H1 (cell line): ENCODE measurements around the gene GPR21. TPM values are rescaled to one million over a fixed set of nuclear protein-coding genes. Genes with fewer than 3 reads are reported as not detected.

Experiments
- CTCF ChIA-PET: fragments of 300-600 bp; sonication (Branson Sonifier 250); formaldehyde crosslinking; loops from one replicate; lab custom pipeline; 2021; ENCODE audit not compliant: partially characterized antibody; lab: Charles Lee
- POLR2A ChIA-PET: fragments of 300-600 bp; sonication (Branson Sonifier 250); formaldehyde crosslinking; loops from one replicate; lab custom pipeline; 2021; ENCODE audit warnings: inconsistent platforms; ENCODE audit not compliant: partially characterized antibody; lab: Charles Lee
- DNase-seq, 2 experiments: peaks; one replicate each; pipeline versions ENCODE4 v3.0.0 to v3.0.0-alpha.2; 2010 to 2022; ENCODE audit warnings: low spot score in 2 of 2, low read depth in 1 of 2, mixed read lengths in 1 of 2
- FAIRE-seq: peaks from 2 replicates; lab custom pipeline; 2011; peaks lifted over from hg19 to GRCh38; lab: Jason Lieb, UNC
- H2AFZ ChIP-seq: 2 replicates; pipeline ENCODE4 v1.8.1; 2012; ENCODE audit warnings: low read length, inconsistent platforms
- H2AK5ac ChIP-seq: 2 replicates; pipeline ENCODE4 v1.6.1; 2013; ENCODE audit warnings: low read depth, low read length
- H2BK120ac ChIP-seq: replicated peaks from 2 replicates; pipeline ENCODE3; 2013; ENCODE audit warnings: low read depth, low read length, inconsistent platforms
- H2BK12ac ChIP-seq: 2 replicates; pipeline ENCODE4 v1.6.1; 2013; ENCODE audit warnings: low read depth, low read length
- H2BK15ac ChIP-seq: 2 replicates; pipeline ENCODE4 v1.6.1; 2013; ENCODE audit warnings: low read length
- H2BK20ac ChIP-seq: 2 replicates; pipeline ENCODE4 v1.6.1; 2013; ENCODE audit warnings: low read length
- H2BK5ac ChIP-seq: 2 replicates; pipeline ENCODE4 v1.6.1; 2013; ENCODE audit warnings: low read depth, low read length
- H3K14ac ChIP-seq: 2 replicates; pipeline ENCODE4 v1.6.1; 2013; ENCODE audit warnings: inconsistent platforms; ENCODE audit not compliant: insufficient read length
- H3K18ac ChIP-seq: 2 replicates; pipeline ENCODE4 v1.6.1; 2013; ENCODE audit warnings: low read length; ENCODE audit errors: extremely low read depth
- H3K23ac ChIP-seq: 2 replicates; pipeline ENCODE4 v1.6.1; 2013; ENCODE audit warnings: inconsistent platforms; ENCODE audit not compliant: insufficient read length
- H3K23me2 ChIP-seq: 2 replicates; pipeline ENCODE4 v1.6.1; 2013; ENCODE audit warnings: low read depth, low read length
- H3K27ac ChIP-seq: 2 replicates; pipeline ENCODE4 v1.6.1; 2011; ENCODE audit warnings: low read depth, low read length, inconsistent platforms
- H3K27me3 ChIP-seq, 4 experiments: replicated peaks in 1 of 4; 1 replicate in 1 of 4; 2 replicates in 3 of 4; pipeline versions ENCODE4 v1.6.1 to v1.8.1; 2011 to 2013; ENCODE audit warnings: low read length in 3 of 4, mild to moderate bottlenecking in 3 of 4, inconsistent platforms in 2 of 4, mixed read lengths in 2 of 4, moderate library complexity in 1 of 4; ENCODE audit not compliant: control insufficient read depth in 3 of 4, insufficient read depth in 3 of 4; ENCODE audit errors: extremely low read depth in 1 of 4
- H3K36me3 ChIP-seq, 4 experiments: 2 replicates each; pipeline versions ENCODE4 v1.6.1 to v1.8.1; 2011 to 2013; ENCODE audit warnings: mild to moderate bottlenecking in 4 of 4, low read length in 3 of 4, moderate library complexity in 2 of 4, control low read depth in 1 of 4, inconsistent platforms in 1 of 4; ENCODE audit not compliant: insufficient read depth in 4 of 4, control insufficient read depth in 2 of 4
- H3K4ac ChIP-seq: replicated peaks from 2 replicates; pipeline ENCODE3; 2013; ENCODE audit warnings: low read length, low read depth, mixed read lengths, inconsistent platforms; ENCODE audit not compliant: insufficient read length
- H3K4me1 ChIP-seq, 4 experiments: replicated peaks in 1 of 4; 1 replicate in 1 of 4; 2 replicates in 3 of 4; pipeline versions ENCODE4 v1.6.1 to v1.8.1; 2011 to 2013; ENCODE audit warnings: low read length in 3 of 4, inconsistent platforms in 2 of 4, mixed read lengths in 1 of 4; ENCODE audit not compliant: insufficient read depth in 4 of 4, control insufficient read depth in 3 of 4
- H3K4me2 ChIP-seq, 2 experiments: 2 replicates each; pipeline versions ENCODE4 v1.6.1 to v1.8.1; 2011 to 2013; ENCODE audit warnings: low read depth in 2 of 2, low read length in 2 of 2, control low read depth in 1 of 2, inconsistent platforms in 1 of 2, mild to moderate bottlenecking in 1 of 2; ENCODE audit not compliant: insufficient read depth in 1 of 2
- H3K4me3 ChIP-seq, 4 experiments: fragments of 200-600, 300-600 bp in 1 of 4; sonication (generic), shearing (Covaris generic), sonication (Bioruptor Twin) in 1 of 4; 2 replicates each; pipeline versions ENCODE4 v1.5.1 to v1.8.1; 2011 to 2016; ENCODE audit warnings: low read length in 4 of 4, low read depth in 3 of 4, control low read depth in 2 of 4, inconsistent platforms in 2 of 4, mild to moderate bottlenecking in 2 of 4, mixed read lengths in 1 of 4, moderate library complexity in 1 of 4; ENCODE audit not compliant: insufficient read depth in 2 of 4; ENCODE audit errors: extremely low read depth in 1 of 4
- H3K56ac ChIP-seq: replicated peaks from 2 replicates; pipeline ENCODE3; 2013; ENCODE audit warnings: low read depth, mild to moderate bottlenecking, mixed read lengths, low read length, inconsistent platforms; ENCODE audit not compliant: insufficient read length
- H3K79me1 ChIP-seq: 2 replicates; pipeline ENCODE4 v1.6.1; 2013; ENCODE audit warnings: low read depth, low read length, control low read depth
- H3K79me2 ChIP-seq, 2 experiments: 2 replicates each; pipeline versions ENCODE4 v1.6.1 to v1.8.1; 2012 to 2013; ENCODE audit warnings: low read length in 2 of 2, mild to moderate bottlenecking in 2 of 2, inconsistent platforms in 1 of 2; ENCODE audit not compliant: insufficient read depth in 2 of 2, control insufficient read depth in 1 of 2
- H3K9ac ChIP-seq, 4 experiments: replicated peaks in 1 of 4; 1 replicate in 1 of 4; 2 replicates in 3 of 4; pipeline versions ENCODE4 v1.6.1 to v1.8.1; 2011 to 2013; ENCODE audit warnings: low read depth in 3 of 4, low read length in 3 of 4, control low read depth in 2 of 4, mild to moderate bottlenecking in 2 of 4, moderate library complexity in 2 of 4, inconsistent platforms in 1 of 4; ENCODE audit errors: extremely low read depth in 1 of 4
- H3K9me3 ChIP-seq, 2 experiments: 2 replicates each; pipeline versions ENCODE4 v1.6.1 to v1.8.1; 2012 to 2013; ENCODE audit warnings: mild to moderate bottlenecking in 2 of 2, moderate library complexity in 2 of 2, control low read depth in 1 of 2, inconsistent platforms in 1 of 2, low read depth in 1 of 2, low read length in 1 of 2, mixed read lengths in 1 of 2; ENCODE audit not compliant: insufficient read depth in 2 of 2
- H4K20me1 ChIP-seq, 2 experiments: replicated peaks in 1 of 2; 2 replicates each; pipeline versions ENCODE3 to v1.8.1; 2011 to 2013; ENCODE audit warnings: inconsistent platforms in 2 of 2, low read length in 2 of 2, mild to moderate bottlenecking in 1 of 2; ENCODE audit not compliant: insufficient read depth in 2 of 2, control insufficient read depth in 1 of 2
- H4K5ac ChIP-seq: 2 replicates; pipeline ENCODE4 v1.6.1; 2013; ENCODE audit warnings: low read length, low read depth, mixed read lengths, inconsistent platforms; ENCODE audit not compliant: insufficient read length
- H4K8ac ChIP-seq: 2 replicates; pipeline ENCODE4 v1.8.0; 2013; ENCODE audit warnings: mild to moderate bottlenecking, moderate library complexity, low read length, inconsistent platforms; ENCODE audit not compliant: insufficient read depth; ENCODE audit errors: extremely low read depth
- H4K91ac ChIP-seq: replicated peaks from 2 replicates; pipeline ENCODE3; 2013; ENCODE audit warnings: low read length, mixed read lengths, inconsistent platforms; ENCODE audit not compliant: insufficient read length
- CBX8 ChIP-seq: fragments of 300-800, 300-1000 bp; sonication (generic); IDR thresholded peaks from 2 replicates; pipeline ENCODE4 v1.7.1; 2016; ENCODE audit warnings: low read depth, low read length, borderline replicate concordance
- GABPA ChIP-seq: IDR thresholded peaks from 2 replicates; pipeline ENCODE4 v1.6.1; 2011; ENCODE audit warnings: mild to moderate bottlenecking, low read length, moderate library complexity, borderline replicate concordance; ENCODE audit not compliant: insufficient read depth
- RXRA ChIP-seq: IDR thresholded peaks from 2 replicates; pipeline ENCODE4 v1.6.1; 2011; ENCODE audit warnings: low read depth, mild to moderate bottlenecking, low read length, moderate library complexity; ENCODE audit not compliant: insufficient read depth
- SAP30 ChIP-seq: fragments of 300-600 bp; sonication (generic); IDR thresholded peaks from 2 replicates; pipeline ENCODE4 v1.7.1; 2012; ENCODE audit warnings: low read length, moderate library complexity, mild to moderate bottlenecking, inconsistent platforms; ENCODE audit not compliant: insufficient read depth, insufficient replicate concordance
- SP2 ChIP-seq: IDR thresholded peaks from 2 replicates; pipeline ENCODE4 v1.6.1; 2012; ENCODE audit warnings: mild to moderate bottlenecking, low read length, inconsistent platforms
- ZNF274 ChIP-seq: IDR thresholded peaks from 2 replicates; pipeline ENCODE4 v1.7.0; 2012; ENCODE audit warnings: low read length, borderline replicate concordance; ENCODE audit errors: extremely low read depth
- WGBS, 2 experiments: shearing (Covaris generic) in 1 of 2; methylation state at CpG; one replicate each; pipeline versions ENCODE4 v1.1.6 to v1.1.7; 2013 to 2015; ENCODE audit warnings: low lambda C conversion rate in 2 of 2, mixed read lengths in 2 of 2, inconsistent platforms in 1 of 2, low coverage in 1 of 2, missing lambda C conversion rate in 1 of 2; ENCODE audit not compliant: insufficient replicate concordance in 2 of 2, insufficient coverage in 1 of 2, insufficient read length in 1 of 2; ENCODE audit errors: extremely low coverage in 1 of 2, missing lambda C conversion rate in 1 of 2; 5-methylcytosine and 5-hydroxymethylcytosine counted together
- polyA plus RNA-seq, 7 experiments: library from polyadenylated mRNA; depleted of rRNA in 3 of 7; stranded (reverse) in 5 of 7; unstranded in 2 of 7; fragments of >200 nt in 5 of 7; fragments of 200-250 nt in 2 of 7; gene quantifications; 1 replicate in 5 of 7; 2 replicates in 1 of 7; 4 replicates in 1 of 7; pipeline versions ENCODE4 v1.2.1 to v1.2.3, GENCODE V29; 2011 to 2013; ENCODE audit warnings: missing spikeins in 2 of 7, mixed read lengths in 2 of 7
- total RNA-seq: library from RNA; stranded (reverse); fragmentation: NEBNext Ultra II Directional; extraction: Animal tissue kit (Norgen Biotek cat#: 25700); gene quantifications from 2 replicates; pipeline ENCODE4 v1.2.1, GENCODE V29; 2021

Gene GPR21
- total and polyA plus RNA-seq, 2 of the 8 experiments (the other 6 are each of a cell fraction or from before 2014, with no cell fraction given): 0.58 to 0.71 TPM

- peaks cover 0 to 2% (median 0%) of the 10 kb centered on the region in 4 experiments; a peak in 1 of 7 replicates for H3K4me1 ChIP-seq
- no peak overlapping the region for H2BK5ac ChIP-seq
- H2BK15ac ChIP-seq: no peak overlapping the region
- H3K14ac ChIP-seq: no peak overlapping the region
- H3K23ac ChIP-seq: no peak overlapping the region
- H2BK20ac ChIP-seq: no peak overlapping the region
- no peak overlapping the region for H3K4ac ChIP-seq
- H4K8ac ChIP-seq: no peak overlapping the region
- peaks cover 8 to 24% (median 19%) of the 10 kb centered on the region in 4 experiments; a peak in 7 of 8 replicates for H3K36me3 ChIP-seq
- H4K91ac ChIP-seq: no peak overlapping the region
- H3K79me1 ChIP-seq: no peaks in the 10 kb centered on the region
- H3K23me2 ChIP-seq: no peaks in the 10 kb centered on the region
- no peaks in the 10 kb centered on the region; a peak in 1 of 4 replicates for H3K9me3 ChIP-seq
- H3K79me2 ChIP-seq: no peaks in the 10 kb centered on the region
- 86% methylated on average over 7 of the region's 7 CpGs; no CpG with 5 or more reads in 1 of the 2 experiments for WGBS, 2 experiments
- H2BK120ac ChIP-seq: no peak overlapping the region
- no peak overlapping the region for H3K9ac ChIP-seq
- POLR2A ChIA-PET: interaction anchor here (1.0 to 1.7 kb wide), 3 partner anchors 9 to 14 kb away, joined by 3 to 6 read pairs (median 6); no protein-coding TSS in a partner anchor
- no peak overlapping the region for H3K18ac ChIP-seq
- H3K27ac ChIP-seq: no peak overlapping the region
- H2BK12ac ChIP-seq: no peak overlapping the region
- FAIRE-seq (no peak), DNase-seq (no peak)
- H4K5ac ChIP-seq: no peak overlapping the region
- H3K4me3 ChIP-seq: no peak overlapping the region
- no peak overlapping the region for H3K4me2 ChIP-seq
- no peak overlapping the region for H3K56ac ChIP-seq
- H2AK5ac ChIP-seq: no peak overlapping the region
- H2AFZ ChIP-seq: no peak overlapping the region
- H4K20me1 ChIP-seq: no peaks in the 10 kb centered on the region
- CTCF ChIA-PET: interaction anchor here (1.0 to 2.1 kb wide), 3 partner anchors 9 to 29 kb away, joined by 3 to 6 read pairs (median 3); no protein-coding TSS in a partner anchor
- H3K27me3 ChIP-seq: no peaks in the 10 kb centered on the region
- TF ChIP-seq RXRA: no peak
- TF ChIP-seq ZNF274: no peak
- TF ChIP-seq SAP30: no peak
- TF ChIP-seq GABPA: no peak
- TF ChIP-seq CBX8: no peak
- TF ChIP-seq SP2: no peak
Observed at GRCh38 chr9:123062351-123063176, 29.1 kb downstream of the GPR21 start.
